Spleen (tissue), 11 donors: ENCODE data around the gene NGLY1. TPM values are rescaled to one million over a fixed set of nuclear protein-coding genes. Genes with fewer than 3 reads are reported as not detected.

Experiments used
- DNase-seq: peaks from one replicate; pipeline ENCODE4 v3.0.0-alpha.2; 2020
- H3K27ac ChIP-seq, 8 donors: fragments of 200-600 bp; sonication (generic) in 7 of 8; 1 replicate in 4 of 8; 2 replicates in 4 of 8; pipeline versions ENCODE4 v1.5.0 to v1.8.0; 2016 to 2021; ENCODE audit warnings: inconsistent platforms in 4 of 8, mild to moderate bottlenecking in 4 of 8, moderate library complexity in 1 of 8
- H3K27me3 ChIP-seq, 7 donors: fragments of 200-600 bp; sonication (generic) in 6 of 7; replicated peaks in 1 of 7; 1 replicate in 4 of 7; 2 replicates in 3 of 7; pipeline versions ENCODE4 v1.5.0 to v1.8.0; 2016 to 2021; ENCODE audit warnings: inconsistent platforms in 3 of 7, mild to moderate bottlenecking in 1 of 7
- H3K36me3 ChIP-seq, 6 donors: fragments of 200-600 bp; sonication (generic) in 5 of 6; 1 replicate in 4 of 6; 2 replicates in 2 of 6; pipeline versions ENCODE4 v1.5.0 to v1.8.0; 2016 to 2021; ENCODE audit warnings: inconsistent platforms in 2 of 6
- H3K4me1 ChIP-seq, 6 donors: fragments of 200-600 bp; sonication (generic) in 5 of 6; 1 replicate in 3 of 6; 2 replicates in 3 of 6; pipeline versions ENCODE4 v1.5.0 to v1.8.0; 2016 to 2021; ENCODE audit warnings: inconsistent platforms in 3 of 6
- H3K4me3 ChIP-seq, 8 donors: fragments of 200-600 bp; sonication (generic) in 7 of 8; 1 replicate in 4 of 8; 2 replicates in 4 of 8; pipeline versions ENCODE4 v1.5.0 to v1.8.0; 2016 to 2021; ENCODE audit warnings: inconsistent platforms in 4 of 8, mild to moderate bottlenecking in 4 of 8, moderate library complexity in 2 of 8
- H3K9me3 ChIP-seq, 8 donors: fragments of 200-600 bp; sonication (generic) in 7 of 8; 1 replicate in 4 of 8; 2 replicates in 4 of 8; pipeline versions ENCODE4 v1.5.0 to v1.8.0; 2016 to 2021; ENCODE audit warnings: inconsistent platforms in 4 of 8
- CTCF ChIP-seq, 11 experiments: fragments of 200-600 bp in 7 of 11; fragments of 450-650 bp in 4 of 11; sonication (generic) in 4 of 11; IDR thresholded peaks in 8 of 11; conservative IDR thresholded peaks in 3 of 11; 1 replicate in 7 of 11; 2 replicates in 4 of 11; pipeline versions ENCODE4 v1.4.0 to v1.8.0; 2016 to 2021; ENCODE audit warnings: antibody characterized with exemption in 11 of 11, inconsistent platforms in 4 of 11, mild to moderate bottlenecking in 1 of 11
- POLR2A ChIP-seq, 3 donors: fragments of 450-650 bp; IDR thresholded peaks; one replicate each; pipeline ENCODE4 v1.5.1; 2017; ENCODE audit warnings: antibody characterized with exemption in 3 of 3, mild to moderate bottlenecking in 1 of 3
- POLR2AphosphoS5 ChIP-seq, 3 donors: sonication (generic); formaldehyde crosslinking; IDR thresholded peaks; one replicate each; pipeline ENCODE4 v1.5.1; 2017; ENCODE audit warnings: antibody characterized with exemption in 3 of 3
- WGBS, 5 donors: extraction: QIAGEN DNeasy Blood & Tissue Kit in 3 of 5; methylation state at CpG; one replicate each; pipeline versions ENCODE4 v1.1.5 to v1.1.7; 2013 to 2018; 5-methylcytosine and 5-hydroxymethylcytosine counted together
- intact Hi-C: fragments of 100-400 bp; cut with DNase I; formaldehyde crosslinking; loops from one replicate; pipeline ENCODE4 v1.15.0; 2023; ENCODE audit warnings: low total_unique reads
- polyA plus RNA-seq, 3 donors: library from polyadenylated mRNA; stranded (reverse); fragments of 200-250 nt; gene quantifications; one replicate each; pipeline ENCODE4 v1.2.1, GENCODE V29; 2013
- total RNA-seq, 7 donors: library from RNA; depleted of rRNA in 3 of 7; stranded (reverse); fragments of >200 nt in 3 of 7; fragmentation: NEBNext Ultra II Directional in 4 of 7; extraction: Animal tissue kit (Norgen Biotek cat#: 25700) in 4 of 7; gene quantifications; one replicate each; pipeline versions ENCODE4 v1.1.0 to v1.2.1, GENCODE V29; 2016 to 2021
- donor health status: healthy with polysubstance abuse.
- donor health status: DM: no; HTN: no; CAD: no; lungs with moderate emphysema.
- donor health status: DM: no; HTN: no; CAD: no.
- donor health status: Bipolar disorder and iron deficiency.
- donor health status: healthy.
- donor health status: DM: no; HTN: no; CAD: no.
- donor health status: DM: yes; HTN: yes; CAD: no.

Gene NGLY1
- total and polyA plus RNA-seq, 10 donors: 40.8 to 77.3 (median 58.6) TPM

GRCh38 chr3:25679642-25680302 is 103.5 kb downstream of the NGLY1 start:
- H3K4me3 ChIP-seq: no peak overlapping the region
- no peaks in the 10 kb centered on the region for H3K9me3 ChIP-seq
- no peak for TF ChIP-seq POLR2AphosphoS5 (IDR thresholded peaks at IDR 0.05)
- no peak overlapping the region for H3K27ac ChIP-seq
- 79 to 93% (median 89%) methylated on average over 5 to 6 of the region's 6 CpGs for WGBS, 5 donors
- intact Hi-C loops: no loop called here
- H3K4me1 ChIP-seq: no peaks in the 10 kb centered on the region
- no peak for DNase-seq
- H3K27me3 ChIP-seq: no peaks in the 10 kb centered on the region
- no peaks in the 10 kb centered on the region for H3K36me3 ChIP-seq

DNA sequence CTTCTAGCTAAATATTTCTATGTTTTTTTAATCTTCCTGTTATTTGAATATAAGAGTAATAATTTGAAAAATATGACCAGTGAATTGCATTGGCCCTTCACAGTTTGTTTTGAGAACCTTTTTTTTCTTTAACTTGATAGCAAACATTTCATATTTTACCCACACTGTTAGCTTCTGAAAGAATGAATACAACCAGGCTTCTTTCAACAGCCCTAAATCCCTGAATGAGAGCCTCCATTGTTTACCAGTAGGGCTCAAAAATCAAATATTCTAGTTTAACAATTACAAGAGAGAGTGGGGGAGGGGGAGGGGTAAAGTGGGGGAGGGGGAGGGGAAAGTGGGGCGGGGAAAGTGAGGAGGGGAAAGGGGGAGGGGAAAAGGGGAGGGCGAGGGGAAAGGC is 104.1 kb downstream of the NGLY1 start:
- WGBS, 5 donors: 80 to 100% (median 82%) methylated on average over 1 to 2 of the region's 2 CpGs; no CpG with 5 or more reads in 2 of the 5 donors
- Histone ChIP-seq H3K27me3 (no peaks in the 10 kb centered on the region), H3K4me3 (no peak overlapping the region)

DNA sequence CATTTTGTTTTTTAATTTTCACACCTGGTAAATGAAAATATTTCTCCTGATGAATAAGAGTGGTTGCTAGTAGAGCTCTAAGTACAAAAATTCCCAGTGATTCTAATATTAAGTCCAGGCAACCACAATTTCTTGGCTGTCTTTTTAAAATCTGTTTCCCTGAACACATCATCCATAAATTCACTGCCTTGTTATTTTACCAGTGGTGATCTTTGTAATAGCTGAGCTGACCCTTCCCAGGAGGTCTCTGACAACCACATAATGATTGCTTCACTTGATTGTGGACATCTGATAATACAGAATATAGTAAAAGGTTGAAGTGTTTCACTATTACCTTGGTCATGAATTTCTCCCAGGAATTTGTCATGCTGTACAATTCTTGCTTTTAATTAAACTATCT is 104.7 kb downstream of the NGLY1 start:
- DNase-seq: no peak
- Histone ChIP-seq H3K9me3 (peaks cover 0 to 6% (median 2%) of the 10 kb centered on the region in 8 donors), H3K4me3 (no peak overlapping the region), H3K27me3 (no peaks in the 10 kb centered on the region), H3K36me3 (no peaks in the 10 kb centered on the region), H3K27ac (no peak overlapping the region), H3K4me1 (no peaks in the 10 kb centered on the region)
- TF ChIP-seq POLR2AphosphoS5 (IDR thresholded peaks at IDR 0.05) (no peak), POLR2A (IDR thresholded peaks at IDR 0.05) (no peak)
- intact Hi-C loops: no loop called here

More for the DNA sequence above, 104.1 kb downstream of the NGLY1 start:
- DNase-seq: no peak
- H3K36me3 ChIP-seq: no peaks in the 10 kb centered on the region
- intact Hi-C loops: no loop called here
- H3K27ac ChIP-seq: no peak overlapping the region
- TF ChIP-seq POLR2AphosphoS5 (IDR thresholded peaks at IDR 0.05) (no peak), POLR2A (IDR thresholded peaks at IDR 0.05) (no peak), CTCF (IDR thresholded peaks at IDR 0.05 in 8 of 11, conservative IDR thresholded peaks at IDR 0.05 in 3 of 11) (no peak)
- peaks cover 0 to under 1% (median 0%) of the 10 kb centered on the region in 8 donors for H3K9me3 ChIP-seq
- no peaks in the 10 kb centered on the region for H3K4me1 ChIP-seq

- intact Hi-C loops: no loop called here
- H3K27me3 ChIP-seq: no peaks in the 10 kb centered on the region
- TF ChIP-seq CTCF (IDR thresholded peaks at IDR 0.05 in 8 of 11, conservative IDR thresholded peaks at IDR 0.05 in 3 of 11) (no peak), POLR2AphosphoS5 (IDR thresholded peaks at IDR 0.05) (no peak), POLR2A (IDR thresholded peaks at IDR 0.05) (no peak)
- no peak overlapping the region for H3K4me3 ChIP-seq
- H3K4me1 ChIP-seq: no peaks in the 10 kb centered on the region
- 69 to 89% (median 84%) methylated on average over 2 of the region's 2 CpGs for WGBS, 5 donors
- DNase-seq: no peak
- no peaks in the 10 kb centered on the region for H3K36me3 ChIP-seq
- peaks cover 0 to 11% (median 3%) of the 10 kb centered on the region in 8 donors for H3K9me3 ChIP-seq
- H3K27ac ChIP-seq: no peak overlapping the region
These were observed 106.1 kb downstream of the NGLY1 start for GRCh38 chr3:25677121-25677520.

- Histone ChIP-seq H3K27ac (no peak overlapping the region), H3K36me3 (no peaks in the 10 kb centered on the region), H3K4me3 (no peak overlapping the region), H3K27me3 (no peaks in the 10 kb centered on the region), H3K9me3 (peaks cover 0 to 11% (median 3%) of the 10 kb centered on the region in 8 donors), H3K4me1 (no peaks in the 10 kb centered on the region)
- WGBS, 5 donors: 67 to 86% (median 83%) methylated on average over 1 to 2 of the region's 2 CpGs
- intact Hi-C loops: no loop called here
- TF ChIP-seq POLR2AphosphoS5 (IDR thresholded peaks at IDR 0.05): no peak
- no peak for DNase-seq
These were observed 108.6 kb downstream of the NGLY1 start for GRCh38 chr3:25674670-25675069.
